IMR-90 (cell line): Measurements from ENCODE around the gene MKNK2. TPM values are rescaled to one million over a fixed set of nuclear protein-coding genes. Genes with fewer than 3 reads are reported as not detected.

Experiments used
- ATAC-seq: fragments of 200-7000 bp; cut with Tn5 transposase; 2 replicates; pipeline ENCODE4 v1.9.1; 2020; ENCODE audit warnings: low read depth, mild to moderate bottlenecking, moderate library complexity
- BruUV-seq: library from RNA; stranded (reverse); fragments of 400-500 nt; replicated peaks from 2 replicates; lab custom pipeline; 2021; lab: Mats Ljungman, UMichigan
- CTCF ChIA-PET: fragments of 300-600 bp; formaldehyde crosslinking; extraction: SDS; loops from one replicate; lab custom pipeline; 2021; ENCODE audit warnings: antibody characterized with exemption; lab: Yijun Ruan, JAX
- POLR2A ChIA-PET: fragments of 300-600 bp; sonication (Branson Sonifier 250); formaldehyde crosslinking; loops from one replicate; lab custom pipeline; 2022; ENCODE audit warnings: antibody characterized with exemption; ENCODE audit not compliant: unreplicated experiment; lab: Charles Lee
- DNase-seq: peaks from one replicate; pipeline ENCODE4 v3.0.0; 2013
- H2AFZ ChIP-seq: replicated peaks from 2 replicates; pipeline ENCODE3; 2013; ENCODE audit warnings: low read length, mild to moderate bottlenecking; ENCODE audit not compliant: poor library complexity
- H2AK5ac ChIP-seq: 2 replicates; pipeline ENCODE4 v1.6.1; 2013; ENCODE audit warnings: low read depth, low read length, inconsistent platforms
- H2AK9ac ChIP-seq: replicated peaks from 2 replicates; pipeline ENCODE3; 2013; ENCODE audit warnings: mild to moderate bottlenecking, low read depth, low read length, moderate library complexity; ENCODE audit not compliant: poor library complexity
- H2BK120ac ChIP-seq: 2 replicates; pipeline ENCODE4 v1.6.1; 2013; ENCODE audit warnings: low read depth, low read length, inconsistent platforms
- H2BK15ac ChIP-seq: 3 replicates; pipeline ENCODE4 v1.6.1; 2013; ENCODE audit warnings: low read depth, low read length, inconsistent platforms
- H2BK20ac ChIP-seq: 2 replicates; pipeline ENCODE4 v1.6.1; 2013; ENCODE audit warnings: low read depth, mild to moderate bottlenecking, inconsistent platforms, low read length, moderate library complexity
- H2BK5ac ChIP-seq: 2 replicates; pipeline ENCODE4 v1.6.1; 2013; ENCODE audit warnings: mild to moderate bottlenecking, low read depth, low read length, inconsistent platforms; ENCODE audit not compliant: poor library complexity, severe bottlenecking
- H3K14ac ChIP-seq: replicated peaks from 2 replicates; pipeline ENCODE4 v1.6.1; 2013; ENCODE audit warnings: low read depth, low read length, inconsistent platforms
- H3K18ac ChIP-seq: 2 replicates; pipeline ENCODE4 v1.6.1; 2013; ENCODE audit warnings: low read depth, low read length, control low read depth
- H3K23ac ChIP-seq: 2 replicates; pipeline ENCODE4 v1.6.1; 2013; ENCODE audit warnings: low read depth, low read length, inconsistent platforms
- H3K27ac ChIP-seq: 2 replicates; pipeline ENCODE4 v1.5.1; 2013; ENCODE audit warnings: mild to moderate bottlenecking, control low read depth, low read length; ENCODE audit not compliant: insufficient read depth
- H3K27me3 ChIP-seq: 2 replicates; pipeline ENCODE4 v1.6.1; 2013; ENCODE audit warnings: low read length; ENCODE audit not compliant: control insufficient read depth, insufficient read depth
- H3K36me3 ChIP-seq: 2 replicates; pipeline ENCODE4 v1.6.1; 2013; ENCODE audit warnings: low read length, mixed read lengths; ENCODE audit not compliant: control insufficient read depth, insufficient read depth
- H3K4ac ChIP-seq: 2 replicates; pipeline ENCODE4 v1.6.1; 2013; ENCODE audit warnings: low read depth, low read length, inconsistent platforms
- H3K4me1 ChIP-seq: 2 replicates; pipeline ENCODE4 v1.6.1; 2013; ENCODE audit warnings: low read length, mixed read lengths; ENCODE audit not compliant: control insufficient read depth, insufficient read depth
- H3K4me2 ChIP-seq: 2 replicates; pipeline ENCODE4 v1.6.1; 2013; ENCODE audit warnings: low read depth, mild to moderate bottlenecking, control low read depth, low read length, moderate library complexity
- H3K4me3 ChIP-seq: 2 replicates; pipeline ENCODE4 v1.5.1; 2013; ENCODE audit warnings: low read depth, mild to moderate bottlenecking, control low read depth, low read length, moderate library complexity; ENCODE audit not compliant: insufficient read depth
- H3K56ac ChIP-seq: 2 replicates; pipeline ENCODE4 v1.6.1; 2013; ENCODE audit warnings: low read length, inconsistent platforms; ENCODE audit not compliant: insufficient read depth; ENCODE audit errors: extremely low read depth
- H3K79me1 ChIP-seq, 2 experiments: 2 replicates each; pipeline ENCODE4 v1.6.1; 2013; ENCODE audit warnings: low read length in 2 of 2, inconsistent platforms in 1 of 2, low read depth in 1 of 2
- H3K9ac ChIP-seq: 2 replicates; pipeline ENCODE4 v1.6.1; 2013; ENCODE audit warnings: low read depth, low read length, control low read depth
- H3K9me1 ChIP-seq: 2 replicates; pipeline ENCODE4 v1.6.1; 2013; ENCODE audit warnings: low read length, inconsistent platforms; ENCODE audit not compliant: insufficient read depth
- H3K9me3 ChIP-seq: 2 replicates; pipeline ENCODE4 v1.6.1; 2013; ENCODE audit warnings: low read length; ENCODE audit not compliant: control insufficient read depth, insufficient read depth
- H4K20me1 ChIP-seq: 2 replicates; pipeline ENCODE4 v1.6.1; 2013; ENCODE audit warnings: low read length, inconsistent platforms; ENCODE audit not compliant: insufficient read depth
- H4K5ac ChIP-seq: 2 replicates; pipeline ENCODE4 v1.6.1; 2013; ENCODE audit warnings: mild to moderate bottlenecking, low read depth, low read length, control low read depth
- H4K8ac ChIP-seq, 2 experiments: 2 replicates each; pipeline ENCODE4 v1.6.1; 2013; ENCODE audit warnings: low read depth in 2 of 2, low read length in 2 of 2, control low read depth in 1 of 2, inconsistent platforms in 1 of 2
- H4K91ac ChIP-seq: 2 replicates; pipeline ENCODE4 v1.6.1; 2013; ENCODE audit warnings: low read depth, low read length, inconsistent platforms; ENCODE audit not compliant: insufficient read depth
- MAZ ChIP-seq: IDR thresholded peaks from 2 replicates; pipeline ENCODE4 v1.6.1; 2012; ENCODE audit warnings: low read depth, mild to moderate bottlenecking, low read length, improper control_type of control experiment, moderate library complexity, borderline replicate concordance
- MXI1 ChIP-seq: IDR thresholded peaks from 2 replicates; pipeline ENCODE4 v1.6.1; 2012; ENCODE audit warnings: low read depth, mild to moderate bottlenecking, low read length, moderate library complexity, borderline replicate concordance
- NFE2L2 ChIP-seq: fragments of 150-350 bp; IDR thresholded peaks from 2 replicates; pipeline ENCODE4 v1.6.1; 2016; ENCODE audit warnings: low read depth, mild to moderate bottlenecking, low read length
- POLR2A ChIP-seq: IDR thresholded peaks from 2 replicates; pipeline ENCODE4 v1.6.1; 2012; ENCODE audit warnings: mild to moderate bottlenecking, low read depth, low read length
- WGBS, 2 experiments: methylation state at CpG; one replicate each; pipeline versions ENCODE4 v1.1.5 to v1.1.7; 2013; ENCODE audit warnings: missing lambda C conversion rate in 2 of 2; ENCODE audit not compliant: insufficient read length in 1 of 2; ENCODE audit errors: extremely low coverage in 2 of 2; 5-methylcytosine and 5-hydroxymethylcytosine counted together
- dilution Hi-C: fragments of 300-500 bp; cut with HindIII; formaldehyde crosslinking; loops from one replicate; pipeline ENCODE4 v1.14.3; 2018; ENCODE audit warnings: low sequenced_read_pairs; ENCODE audit not compliant: unreplicated experiment
- in situ Hi-C: fragments of 300-500 bp; cut with MboI; formaldehyde crosslinking; loops from 3 replicates; pipeline ENCODE4 v1.14.3; 2019; ENCODE audit warnings: low sequenced_read_pairs, inconsistent platforms, mixed read lengths
- intact Hi-C: fragments of 100-400 bp; cut with micrococcal nuclease; formaldehyde crosslinking; loops from 2 replicates; pipeline ENCODE4 v1.10.0; 2022
- polyA plus RNA-seq, 3 experiments: library from polyadenylated mRNA; depleted of rRNA; stranded (reverse); fragments of >200 nt; gene quantifications; 2 replicates each; pipeline ENCODE4 v1.2.3, GENCODE V29; 2012; ENCODE audit warnings: low replicate concordance in 1 of 3
- total RNA-seq: library from RNA; depleted of rRNA; stranded (reverse); fragments of >200 nt; gene quantifications from 2 replicates; pipeline ENCODE4 v1.2.3, GENCODE V29; 2012
- TF ChIP-seq, protein P1 (sequence below): conservative IDR thresholded peaks from 2 replicates; pipeline ENCODE4 v1.5.1; 2012; ENCODE audit warnings: mild to moderate bottlenecking, low read depth, low read length, improper control_type of control experiment

MKNK2 gene
- total and polyA plus RNA-seq, 2 of the 4 experiments (the other 2 are of a cell fraction), result 21.9 to 31.8 TPM

DNA sequence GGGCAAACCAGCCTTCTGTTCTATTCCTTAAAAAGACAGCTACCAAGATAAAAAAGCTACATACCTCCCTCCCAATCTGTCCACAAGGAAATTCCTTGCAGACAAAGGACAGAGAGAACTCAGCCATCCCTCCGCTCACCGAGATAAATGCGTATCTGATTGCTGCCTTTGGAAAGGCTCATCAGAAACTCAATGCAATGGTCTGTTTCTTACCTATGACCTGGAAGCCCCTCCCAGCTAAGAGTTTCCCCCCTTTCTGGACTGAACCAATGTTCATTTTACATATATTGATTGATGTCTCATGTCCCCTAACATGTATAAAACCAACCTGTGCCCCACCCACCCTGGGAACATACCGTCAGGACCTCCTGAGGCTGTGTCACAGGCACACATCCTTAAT lies 47.2 kb downstream of the MKNK2 start:
- Histone ChIP-seq H2BK120ac (no peak overlapping the region), H3K4ac (no peak overlapping the region), H4K20me1 (peaks cover 16% of the 10 kb centered on the region), H2AK9ac (no peak overlapping the region), H3K14ac (no peak overlapping the region), H3K27me3 (no peaks in the 10 kb centered on the region), H3K4me1 (no peaks in the 10 kb centered on the region), H3K9me3 (no peaks in the 10 kb centered on the region), H4K5ac (no peak overlapping the region), H4K91ac (no peak overlapping the region), H3K56ac (no peak overlapping the region), H3K36me3 (peaks cover 28% of the 10 kb centered on the region), H3K4me2 (no peak overlapping the region), H2BK15ac (no peak overlapping the region), H3K79me1 (peaks cover 16 to 52% of the 10 kb centered on the region in 2 experiments; a peak in 3 of 4 replicates), H3K9ac (no peak overlapping the region), H3K27ac (no peak overlapping the region), H3K4me3 (no peak overlapping the region), H3K23ac (no peak overlapping the region), H2BK5ac (no peak overlapping the region), H2BK20ac (no peak overlapping the region), H3K18ac (no peak overlapping the region), H4K8ac (no peak overlapping the region), H2AFZ (no peak overlapping the region), H2AK5ac (no peak overlapping the region), H3K9me1 (no peaks in the 10 kb centered on the region)
- DNase-seq (no peak), ATAC-seq (no peak)
- dilution Hi-C loops (no loop called here), intact Hi-C loops (no loop called here), in situ Hi-C loops (no loop called here)
- ChIA-PET CTCF (no interaction called here), POLR2A (no interaction called here)
- no CpG with 5 or more reads among the region's 4 CpGs for WGBS, 2 experiments
- TF ChIP-seq MAZ (no peak), NFE2L2 (no peak), POLR2A (no peak), MXI1 (no peak)
- TF ChIP-seq, protein P1, sequence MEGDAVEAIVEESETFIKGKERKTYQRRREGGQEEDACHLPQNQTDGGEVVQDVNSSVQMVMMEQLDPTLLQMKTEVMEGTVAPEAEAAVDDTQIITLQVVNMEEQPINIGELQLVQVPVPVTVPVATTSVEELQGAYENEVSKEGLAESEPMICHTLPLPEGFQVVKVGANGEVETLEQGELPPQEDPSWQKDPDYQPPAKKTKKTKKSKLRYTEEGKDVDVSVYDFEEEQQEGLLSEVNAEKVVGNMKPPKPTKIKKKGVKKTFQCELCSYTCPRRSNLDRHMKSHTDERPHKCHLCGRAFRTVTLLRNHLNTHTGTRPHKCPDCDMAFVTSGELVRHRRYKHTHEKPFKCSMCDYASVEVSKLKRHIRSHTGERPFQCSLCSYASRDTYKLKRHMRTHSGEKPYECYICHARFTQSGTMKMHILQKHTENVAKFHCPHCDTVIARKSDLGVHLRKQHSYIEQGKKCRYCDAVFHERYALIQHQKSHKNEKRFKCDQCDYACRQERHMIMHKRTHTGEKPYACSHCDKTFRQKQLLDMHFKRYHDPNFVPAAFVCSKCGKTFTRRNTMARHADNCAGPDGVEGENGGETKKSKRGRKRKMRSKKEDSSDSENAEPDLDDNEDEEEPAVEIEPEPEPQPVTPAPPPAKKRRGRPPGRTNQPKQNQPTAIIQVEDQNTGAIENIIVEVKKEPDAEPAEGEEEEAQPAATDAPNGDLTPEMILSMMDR, result no peak
- no TSS peak for BruUV-seq
